Naive thymus-derived CD4-positive, alpha-beta T cell (primary cell): ENCODE measurements around the gene PGPEP1. TPM values are rescaled to one million over a fixed set of nuclear protein-coding genes. Genes with fewer than 3 reads are reported as not detected.

Experiments
- ATAC-seq: fragments of 150-1000 bp; cut with Tn5 transposase; 2 replicates; pipeline ENCODE4 v1.10.0; 2021; ENCODE audit warnings: mild to moderate bottlenecking, moderate library complexity
- CTCF ChIA-PET: fragments of 350-600 bp; sonication (Branson Sonifier 250); formaldehyde crosslinking; loops from one replicate; lab custom pipeline; 2021; ENCODE audit warnings: antibody characterized with exemption; lab: Charles Lee
- POLR2A ChIA-PET: fragments of 350-600 bp; sonication (Branson Sonifier 250); formaldehyde crosslinking; loops from one replicate; lab custom pipeline; 2021; ENCODE audit warnings: antibody characterized with exemption, inconsistent platforms; lab: Charles Lee
- DNase-seq, 9 donors: peaks; one replicate each; pipeline versions ENCODE4 v3.0.0 to v3.0.0-alpha.2; 2020 to 2022; ENCODE audit warnings: mixed read lengths in 1 of 9
- H3K27ac ChIP-seq: one replicate; pipeline ENCODE4 v1.7.0; 2013; ENCODE audit warnings: mild to moderate bottlenecking, low read depth, low read length, moderate library complexity
- H3K27me3 ChIP-seq, 2 donors: one replicate each; pipeline ENCODE4 v1.7.0; 2013; ENCODE audit warnings: low read length in 2 of 2, mild to moderate bottlenecking in 2 of 2, moderate library complexity in 2 of 2; ENCODE audit not compliant: control insufficient read depth in 2 of 2, insufficient read depth in 2 of 2
- H3K36me3 ChIP-seq, 3 experiments: 1 replicate in 2 of 3; 2 replicates in 1 of 3; pipeline ENCODE4 v1.7.0; 2013; ENCODE audit warnings: low read length in 3 of 3, mild to moderate bottlenecking in 3 of 3, moderate library complexity in 1 of 3; ENCODE audit not compliant: insufficient read depth in 3 of 3, control insufficient read depth in 2 of 3
- H3K4me1 ChIP-seq, 2 donors: one replicate each; pipeline ENCODE4 v1.7.0; 2013; ENCODE audit warnings: low read length in 2 of 2, mild to moderate bottlenecking in 2 of 2, moderate library complexity in 1 of 2; ENCODE audit not compliant: control insufficient read depth in 2 of 2, insufficient read depth in 2 of 2
- H3K4me3 ChIP-seq: 2 replicates; pipeline ENCODE4 v1.7.0; 2013; ENCODE audit warnings: mild to moderate bottlenecking, low read length
- H3K9me3 ChIP-seq, 3 experiments: 1 replicate in 2 of 3; 2 replicates in 1 of 3; pipeline ENCODE4 v1.7.0; 2013; ENCODE audit warnings: low read length in 3 of 3; ENCODE audit not compliant: control insufficient read depth in 2 of 3
- H3K27ac Mint-ChIP-seq, 9 donors: one replicate each; pipeline ENCODE4 v1.8.0; 2020 to 2022; ENCODE audit warnings: mixed read lengths in 9 of 9, mild to moderate bottlenecking in 8 of 9, moderate library complexity in 5 of 9, inconsistent platforms in 2 of 9
- H3K27me3 Mint-ChIP-seq, 5 donors: one replicate each; pipeline ENCODE4 v1.8.0; 2021 to 2022; ENCODE audit warnings: mixed read lengths in 5 of 5, mild to moderate bottlenecking in 1 of 5
- H3K36me3 Mint-ChIP-seq, 5 donors: one replicate each; pipeline ENCODE4 v1.8.0; 2020 to 2022; ENCODE audit warnings: mixed read lengths in 5 of 5, mild to moderate bottlenecking in 3 of 5, inconsistent platforms in 1 of 5
- H3K4me1 Mint-ChIP-seq, 7 donors: one replicate each; pipeline ENCODE4 v1.8.0; 2020 to 2022; ENCODE audit warnings: mixed read lengths in 7 of 7, mild to moderate bottlenecking in 3 of 7, inconsistent platforms in 1 of 7
- H3K4me3 Mint-ChIP-seq, 10 donors: one replicate each; pipeline ENCODE4 v1.8.0; 2020 to 2022; ENCODE audit warnings: mild to moderate bottlenecking in 10 of 10, mixed read lengths in 10 of 10, moderate library complexity in 6 of 10, inconsistent platforms in 2 of 10
- H3K9me3 Mint-ChIP-seq, 11 donors: one replicate each; pipeline ENCODE4 v1.8.0; 2020 to 2022; ENCODE audit warnings: mixed read lengths in 11 of 11, mild to moderate bottlenecking in 4 of 11, inconsistent platforms in 1 of 11, moderate library complexity in 1 of 11
- intact Hi-C, 2 donors: fragments of 100-400 bp; cut with micrococcal nuclease; formaldehyde crosslinking; loops; one replicate each; pipeline ENCODE4 v1.15.1; 2023
- polyA plus RNA-seq, 2 donors: library from polyadenylated mRNA; unstranded; fragments of 300-500 nt; fragmentation: Illumina TruSeq; gene quantifications; one replicate each; pipeline ENCODE4 v1.2.3, GENCODE V29; 2021
- total RNA-seq, 6 experiments: library from RNA in 5 of 6; stranded (reverse) in 5 of 6; gene quantifications; 1 replicate in 5 of 6; 2 replicates in 1 of 6; pipeline ENCODE4 v1.2.3 and lab custom pipeline; 2021 to 2026

PGPEP1 gene
- total and polyA plus RNA-seq, 7 experiments from 2014 or later, result 9.4 to 57.1 (median 41.1) TPM

DNA sequence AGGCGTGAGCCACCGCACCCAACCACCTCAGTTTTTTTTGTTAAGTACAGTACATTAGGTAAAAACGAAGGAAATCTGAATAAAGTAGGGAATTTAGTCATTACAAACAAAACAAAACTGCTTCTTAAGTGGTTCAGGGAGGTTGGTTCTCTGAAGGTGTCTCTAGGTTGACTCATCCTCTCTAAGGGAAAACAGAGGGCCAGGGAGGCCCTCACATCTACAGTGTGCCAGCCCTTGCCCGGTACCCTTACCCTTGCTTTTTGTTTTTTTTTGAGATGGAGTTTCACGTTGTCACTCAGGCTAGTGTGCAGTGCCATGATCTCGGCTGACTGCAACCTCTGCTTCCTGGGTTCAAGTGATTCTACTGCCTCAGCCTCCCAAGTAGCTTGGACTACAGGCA is 41.8 kb upstream of the PGPEP1 start:
- ChIA-PET POLR2A (interaction anchor here (0.8 to 4.6 kb wide), 2 partner anchors 19 to 22 kb away, joined by 3 to 46 read pairs; partner anchors contain the start of gene JUND), CTCF (interaction anchor here (1.3 kb wide), 1 partner anchor 19 kb away, joined by 4 read pairs; no protein-coding TSS in a partner anchor)
- Mint-ChIP-seq H3K4me3 (peak overlapping the region in 1 of 10 donors; percentile 33), H3K27me3 (no peaks in the 10 kb centered on the region), H3K27ac (peak overlapping the region in 4 of 9 donors; percentile 31 to 86 (median 68)), H3K36me3 (peaks cover 0 to 29% (median 0%) of the 10 kb centered on the region in 5 donors), H3K9me3 (peaks cover 0 to 19% (median 0%) of the 10 kb centered on the region in 11 donors), H3K4me1 (peaks cover 14 to 45% (median 24%) of the 10 kb centered on the region in 7 donors)
- DNase-seq (no peak), ATAC-seq (no peak)
- no peaks in the 10 kb centered on the region for H3K9me3 ChIP-seq
- peaks cover 16 to 26% of the 10 kb centered on the region in 2 donors for H3K4me1 ChIP-seq
- H3K4me3 ChIP-seq, result no peak overlapping the region
- no peaks in the 10 kb centered on the region for H3K27me3 ChIP-seq
- no peaks in the 10 kb centered on the region for H3K36me3 ChIP-seq
- H3K27ac ChIP-seq, result no peak overlapping the region
- intact Hi-C loops, result no loop called here

DNA sequence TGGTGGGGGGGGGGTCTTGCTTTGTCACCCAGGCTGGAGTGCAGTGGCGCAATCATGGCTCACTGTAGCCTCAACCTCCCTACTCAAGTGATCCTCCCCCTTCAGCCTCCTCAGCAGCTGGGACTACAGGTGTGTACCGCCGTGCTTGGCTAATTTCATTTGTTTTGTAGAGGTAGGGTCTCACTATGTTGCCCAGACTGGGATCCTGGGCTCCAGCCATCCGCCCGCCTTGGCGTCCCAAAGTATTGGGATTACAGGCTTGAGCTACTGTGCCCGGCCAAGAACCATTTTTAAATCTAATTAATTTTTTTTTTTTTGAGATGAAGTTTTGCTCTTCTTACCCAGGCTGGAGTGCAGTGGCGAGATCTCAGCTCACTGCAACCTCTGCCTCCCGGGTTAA is 40.7 kb upstream of the PGPEP1 start:
- H3K27ac Mint-ChIP-seq, result peak overlapping the region in 4 of 9 donors; percentile 31 to 86 (median 56)
- no peak overlapping the region for H3K4me3 Mint-ChIP-seq
- no peaks in the 10 kb centered on the region for H3K9me3 ChIP-seq
- H3K27ac ChIP-seq, result no peak overlapping the region
- no peak for DNase-seq
- no peaks in the 10 kb centered on the region for H3K27me3 ChIP-seq
- no peaks in the 10 kb centered on the region for H3K27me3 Mint-ChIP-seq
- H3K4me1 Mint-ChIP-seq, result peaks cover 9 to 40% (median 22%) of the 10 kb centered on the region in 7 donors
- no peak overlapping the region for H3K4me3 ChIP-seq
- ChIA-PET CTCF (no interaction called here), POLR2A (interaction anchor here (0.6 to 6.7 kb wide), 3 partner anchors 8 to 299 kb away, joined by 5 to 128 read pairs (median 46); partner anchors contain the start of gene JUND)
- H3K4me1 ChIP-seq, result peaks cover 10 to 23% of the 10 kb centered on the region in 2 donors
- peaks cover 0 to 37% (median 0%) of the 10 kb centered on the region in 5 donors for H3K36me3 Mint-ChIP-seq
- intact Hi-C loops, result no loop called here
- peaks cover 0 to 19% (median 0%) of the 10 kb centered on the region in 11 donors for H3K9me3 Mint-ChIP-seq
- ATAC-seq, result no peak
- no peaks in the 10 kb centered on the region for H3K36me3 ChIP-seq

GRCh38 chr19:18300930-18301717 is 39.3 kb upstream of the PGPEP1 start:
- no peaks in the 10 kb centered on the region for H3K27me3 ChIP-seq
- H3K27ac Mint-ChIP-seq, result peak overlapping the region in 7 of 9 donors; percentile 29 to 89 (median 84)
- H3K4me1 ChIP-seq, result peaks cover 16 to 26% of the 10 kb centered on the region in 2 donors
- peaks cover 7 to 41% (median 30%) of the 10 kb centered on the region in 7 donors for H3K4me1 Mint-ChIP-seq
- DNase-seq (no peak), ATAC-seq (no peak)
- H3K4me3 Mint-ChIP-seq, result peak overlapping the region in 3 of 10 donors; percentile 20 to 59 (median 27)
- no peaks in the 10 kb centered on the region for H3K36me3 ChIP-seq
- peaks cover 0 to 6% (median 0%) of the 10 kb centered on the region in 11 donors for H3K9me3 Mint-ChIP-seq
- no peaks in the 10 kb centered on the region for H3K9me3 ChIP-seq
- intact Hi-C loops, result no loop called here
- POLR2A ChIA-PET, result interaction anchor here (0.6 to 6.7 kb wide), 7 partner anchors 9 to 869 kb away, joined by 3 to 351 read pairs (median 96); partner anchors contain the start of genes JUND and LSM4
- no peak overlapping the region for H3K4me3 ChIP-seq
- H3K27me3 Mint-ChIP-seq, result no peaks in the 10 kb centered on the region
- H3K27ac ChIP-seq, result peak overlapping the region; percentile 64
- CTCF ChIA-PET, result interaction anchor here (0.6 to 4.9 kb wide), 3 partner anchors 8 to 1298 kb away, joined by 3 to 73 read pairs (median 3); partner anchors contain the start of gene JUND
- peaks cover 0 to 27% (median 0%) of the 10 kb centered on the region in 5 donors for H3K36me3 Mint-ChIP-seq

DNA sequence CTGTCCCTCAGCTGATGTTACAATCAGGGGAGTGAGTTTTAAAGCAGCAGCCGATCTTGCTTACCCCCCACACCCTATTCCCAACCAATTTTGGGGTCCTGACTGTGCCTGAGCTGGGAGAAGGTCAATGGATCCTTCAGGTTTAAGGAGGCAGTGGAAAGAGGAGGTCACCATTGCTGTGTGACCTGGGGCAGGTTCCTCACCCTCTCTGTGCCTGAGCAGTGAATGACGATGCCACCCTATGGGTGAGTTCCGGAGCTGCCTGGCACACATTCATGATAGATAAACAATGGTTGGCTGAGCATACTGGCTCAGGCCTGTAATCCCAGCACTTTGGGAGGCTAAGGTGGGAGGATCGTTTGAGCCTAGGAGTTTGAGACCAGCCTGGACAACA is 38.7 kb upstream of the PGPEP1 start:
- ChIA-PET CTCF (interaction anchor here (0.7 to 4.9 kb wide), 3 partner anchors 9 to 22 kb away, joined by 3 to 73 read pairs (median 3); partner anchors contain the start of gene JUND), POLR2A (interaction anchor here (1.1 to 6.7 kb wide), 6 partner anchors 9 to 22 kb away, joined by 4 to 351 read pairs (median 100); partner anchors contain the start of genes JUND and LSM4)
- peaks cover 0 to 3% (median 0%) of the 10 kb centered on the region in 11 donors for H3K9me3 Mint-ChIP-seq
- no peak for DNase-seq
- Histone ChIP-seq H3K4me3 (no peak overlapping the region), H3K9me3 (no peaks in the 10 kb centered on the region), H3K27me3 (no peaks in the 10 kb centered on the region), H3K36me3 (no peaks in the 10 kb centered on the region), H3K27ac (peak overlapping the region; percentile 64), H3K4me1 (peaks cover 22 to 31% of the 10 kb centered on the region in 2 donors)
- H3K4me1 Mint-ChIP-seq, result peaks cover 10 to 42% (median 33%) of the 10 kb centered on the region in 7 donors
- no peak for ATAC-seq
- peak overlapping the region; percentile 54 to 89 (median 73) for H3K27ac Mint-ChIP-seq
- peak overlapping the region in 6 of 10 donors; percentile 27 to 59 (median 34) for H3K4me3 Mint-ChIP-seq
- no peaks in the 10 kb centered on the region for H3K27me3 Mint-ChIP-seq
- peaks cover 0 to 23% (median 0%) of the 10 kb centered on the region in 5 donors for H3K36me3 Mint-ChIP-seq
- intact Hi-C loops, result no loop called here

DNA sequence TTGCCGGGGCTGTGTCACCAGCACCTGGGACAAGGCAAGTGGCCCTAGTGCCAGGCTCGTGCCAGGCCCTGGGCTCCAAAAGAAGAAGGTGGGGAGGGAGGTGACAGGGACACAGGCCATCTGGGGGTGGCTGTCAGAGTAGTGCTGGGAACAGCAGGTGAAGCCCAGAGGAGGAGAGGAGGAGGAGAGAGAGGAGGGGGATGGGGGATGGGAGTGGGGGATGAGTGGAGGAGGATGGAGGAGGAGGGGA is 36.3 kb upstream of the PGPEP1 start:
- ATAC-seq (no peak), DNase-seq (peak in 2 of 9 donors; percentile 35 to 53)
- Histone ChIP-seq H3K9me3 (no peaks in the 10 kb centered on the region), H3K4me3 (peak overlapping the region; percentile 75), H3K4me1 (peaks cover 31 to 37% of the 10 kb centered on the region in 2 donors), H3K27ac (peak overlapping the region; percentile 97), H3K27me3 (no peaks in the 10 kb centered on the region), H3K36me3 (peaks cover 0 to 3% (median 0%) of the 10 kb centered on the region in 3 experiments)
- H3K4me3 Mint-ChIP-seq, result peak overlapping the region; percentile 90 to 98 (median 94)
- H3K4me1 Mint-ChIP-seq, result peaks cover 12 to 48% (median 43%) of the 10 kb centered on the region in 7 donors
- H3K27ac Mint-ChIP-seq, result peak overlapping the region; percentile 95 to 100 (median 98)
- no peaks in the 10 kb centered on the region for H3K9me3 Mint-ChIP-seq
- ChIA-PET POLR2A (interaction anchor here (0.5 to 6.7 kb wide), 8 partner anchors 12 to 200 kb away, joined by 3 to 351 read pairs (median 72); partner anchors contain the start of genes JUND and LSM4), CTCF (interaction anchor here (1.3 to 4.9 kb wide), 3 partner anchors 14 to 24 kb away, joined by 5 to 73 read pairs (median 6); partner anchors contain the start of genes JUND and LSM4)
- intact Hi-C loops, result loop anchor here (1.0 to 2.0 kb wide), 5 partner anchors 10 to 23 kb away; partner anchors contain the start of genes JUND (in 2 of the 2) and LSM4 (in 2 of the 2)
- no peaks in the 10 kb centered on the region for H3K27me3 Mint-ChIP-seq
- H3K36me3 Mint-ChIP-seq, result peaks cover 0 to 24% (median 0%) of the 10 kb centered on the region in 5 donors
